Type B pancreatic cell (in vitro differentiated cells): ENCODE measurements around the gene NTM. TPM values are rescaled to one million over a fixed set of nuclear protein-coding genes. Genes with fewer than 3 reads are reported as not detected.

Experiments
- DNase-seq: peaks from one replicate; pipeline ENCODE4 v3.0.0; 2021; ENCODE audit warnings: mixed read lengths; ENCODE audit not compliant: unreplicated experiment; ENCODE audit errors: extremely low spot score
- H3K27ac Mint-ChIP-seq: 2 replicates; pipeline ENCODE4 v1.8.0; 2021; ENCODE audit warnings: mild to moderate bottlenecking, mixed read lengths
- H3K27me3 Mint-ChIP-seq: 2 replicates; pipeline ENCODE4 v1.8.0; 2021; ENCODE audit warnings: mixed read lengths
- H3K36me3 Mint-ChIP-seq: 2 replicates; pipeline ENCODE4 v1.8.0; 2021; ENCODE audit warnings: mixed read lengths
- H3K4me1 Mint-ChIP-seq: one replicate; pipeline ENCODE4 v1.8.0; 2021; ENCODE audit warnings: mixed read lengths; ENCODE audit not compliant: unreplicated experiment
- H3K4me3 Mint-ChIP-seq: 2 replicates; pipeline ENCODE4 v1.8.0; 2021; ENCODE audit warnings: mild to moderate bottlenecking, mixed read lengths
- H3K9me3 Mint-ChIP-seq: 2 replicates; pipeline ENCODE4 v1.8.0; 2021; ENCODE audit warnings: mixed read lengths
- CTCF ChIP-seq: fragments of 200-600 bp; sonication (generic); conservative IDR thresholded peaks from 2 replicates; pipeline ENCODE4 v1.5.0; 2021; ENCODE audit warnings: antibody characterized with exemption, mild to moderate bottlenecking
- total RNA-seq: library from RNA; stranded (reverse); gene quantifications from 2 replicates; pipeline ENCODE4 v1.2.1, GENCODE V29; 2021; ENCODE audit warnings: low replicate concordance

NTM gene
- total RNA-seq, 1 donor from 2014 or later = 19.2 TPM

GRCh38 chr11:131764649-131765048 lies 394.2 kb downstream of the NTM start:
- Mint-ChIP-seq H3K4me3 (no peak overlapping the region), H3K27ac (no peak overlapping the region), H3K9me3 (no peaks in the 10 kb centered on the region), H3K4me1 (peaks cover 6% of the 10 kb centered on the region), H3K36me3 (no peaks in the 10 kb centered on the region), H3K27me3 (peaks cover 31% of the 10 kb centered on the region)
- TF ChIP-seq CTCF = no peak
- DNase-seq = no peak

GRCh38 chr11:131766637-131767036 lies 396.2 kb downstream of the NTM start:
- no peak for DNase-seq
- H3K9me3 Mint-ChIP-seq = no peaks in the 10 kb centered on the region
- H3K27ac Mint-ChIP-seq = no peak overlapping the region
- H3K4me1 Mint-ChIP-seq = peaks cover 3% of the 10 kb centered on the region
- no peak for TF ChIP-seq CTCF
- no peaks in the 10 kb centered on the region for H3K36me3 Mint-ChIP-seq
- peaks cover 23% of the 10 kb centered on the region for H3K27me3 Mint-ChIP-seq
- H3K4me3 Mint-ChIP-seq = no peak overlapping the region

- Mint-ChIP-seq H3K27me3 (peaks cover 24% of the 10 kb centered on the region), H3K4me3 (no peak overlapping the region), H3K4me1 (peaks cover 3% of the 10 kb centered on the region), H3K36me3 (no peaks in the 10 kb centered on the region), H3K27ac (no peak overlapping the region), H3K9me3 (no peaks in the 10 kb centered on the region)
- no peak for DNase-seq
- no peak for TF ChIP-seq CTCF
Measured at GRCh38 chr11:131767421-131767820, 397.0 kb downstream of the NTM start.

GRCh38 chr11:131770801-131771200 lies 400.4 kb downstream of the NTM start:
- peaks cover 30% of the 10 kb centered on the region for H3K27me3 Mint-ChIP-seq
- H3K4me3 Mint-ChIP-seq = no peak overlapping the region
- no peak overlapping the region for H3K27ac Mint-ChIP-seq
- H3K4me1 Mint-ChIP-seq = peaks cover 3% of the 10 kb centered on the region
- H3K36me3 Mint-ChIP-seq = no peaks in the 10 kb centered on the region
- no peak for DNase-seq
- no peak for TF ChIP-seq CTCF
- no peaks in the 10 kb centered on the region for H3K9me3 Mint-ChIP-seq

GRCh38 chr11:131771471-131771870 lies 401.1 kb downstream of the NTM start:
- Mint-ChIP-seq H3K27ac (no peak overlapping the region), H3K4me1 (peaks cover 3% of the 10 kb centered on the region), H3K27me3 (peaks cover 30% of the 10 kb centered on the region)

More at GRCh38 chr11:131771471-131771870, 401.1 kb downstream of the NTM start:
- no peak for DNase-seq
- H3K4me3 Mint-ChIP-seq = no peak overlapping the region
- no peaks in the 10 kb centered on the region for H3K9me3 Mint-ChIP-seq
- no peaks in the 10 kb centered on the region for H3K36me3 Mint-ChIP-seq
- TF ChIP-seq CTCF = no peak
